8988T (cell line): ENCODE data around the gene RGPD4.

Source experiments
- DNase-seq: peaks from one replicate; pipeline ENCODE4 v3.0.0; 2011

The RGPD4 gene

GRCh38 chr2:107932488-107932887 lies 105.8 kb downstream of the RGPD4 start:
- DNase-seq: no peak

GRCh38 chr2:107932979-107933378 lies 106.3 kb downstream of the RGPD4 start:
- no peak for DNase-seq

GRCh38 chr2:107936433-107937359 lies 110.0 kb downstream of the RGPD4 start:
- peak; percentile 5 for DNase-seq
